Stimulated activated CD8-positive, alpha-beta memory T cell treated with anti-CD3 and anti-CD28 coated beads, Interleukin-12 subunit alpha, Interleukin-12 subunit beta, amount 100 ng/mL, for 4 hours (primary cell): ENCODE measurements around the gene PGA3.
"Not testable (repeated sequence)": the region's sequence is repeated elsewhere in the genome, so short reads cannot be mapped to it uniquely, and the experiment has no call there.

Source experiments
- DNase-seq: peaks from one replicate; pipeline ENCODE4 v3.0.0-alpha.2; 2020; ENCODE audit warnings: low read depth

Gene PGA3

DNA sequence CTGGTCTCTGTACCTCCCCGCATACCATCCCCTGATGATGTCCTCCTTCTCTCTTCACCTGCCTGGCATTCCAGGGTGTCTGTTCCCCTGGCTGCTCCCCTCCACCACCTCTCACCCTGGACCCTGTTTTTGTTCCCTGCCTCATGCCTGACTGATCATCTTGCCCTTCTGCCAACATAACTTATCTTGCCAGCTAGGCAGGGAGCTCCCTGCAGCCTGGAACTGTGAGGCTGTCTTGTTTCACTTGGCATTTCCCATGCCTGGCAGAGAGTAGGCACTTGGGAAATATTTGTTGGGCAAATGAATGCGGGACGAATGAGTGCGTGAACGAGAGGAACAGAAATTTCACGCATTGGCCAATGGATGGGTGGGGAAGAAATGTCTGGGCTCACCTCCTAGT lies 7.3 kb downstream of the PGA3 start:
- DNase-seq = not testable (repeated sequence)

DNA sequence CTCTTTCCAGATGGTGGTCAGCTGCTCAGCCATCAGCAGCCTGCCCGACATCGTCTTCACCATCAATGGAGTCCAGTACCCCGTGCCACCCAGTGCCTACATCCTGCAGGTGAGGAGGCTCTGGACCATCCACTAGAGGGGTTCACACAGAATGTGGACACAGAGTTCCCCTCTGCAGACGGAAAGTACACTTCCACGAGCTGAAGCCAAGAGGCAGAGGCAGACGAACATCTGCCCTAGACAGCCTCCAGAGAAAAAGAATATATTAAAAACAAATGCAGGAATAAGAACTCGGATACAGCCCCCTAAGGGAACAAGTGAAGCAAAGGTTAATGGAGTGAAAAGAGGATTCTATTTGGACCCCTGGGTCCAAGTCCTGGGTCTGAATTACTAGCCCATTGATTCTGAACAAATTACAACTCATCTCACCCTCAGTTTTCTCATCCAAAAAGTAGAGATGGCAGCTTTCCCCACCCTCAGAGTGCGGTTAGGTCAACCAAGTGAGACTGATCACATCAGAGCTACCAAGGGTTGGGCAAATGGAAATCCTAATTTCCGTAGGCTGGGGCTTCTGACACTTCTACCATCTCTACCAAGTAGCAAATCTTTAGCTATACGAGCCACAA lies 8.1 kb downstream of the PGA3 start:
- DNase-seq = not testable (repeated sequence)

- not testable (repeated sequence) for DNase-seq
These were observed 8.9 kb downstream of the PGA3 start for GRCh38 chr11:61212202-61212601.

DNA sequence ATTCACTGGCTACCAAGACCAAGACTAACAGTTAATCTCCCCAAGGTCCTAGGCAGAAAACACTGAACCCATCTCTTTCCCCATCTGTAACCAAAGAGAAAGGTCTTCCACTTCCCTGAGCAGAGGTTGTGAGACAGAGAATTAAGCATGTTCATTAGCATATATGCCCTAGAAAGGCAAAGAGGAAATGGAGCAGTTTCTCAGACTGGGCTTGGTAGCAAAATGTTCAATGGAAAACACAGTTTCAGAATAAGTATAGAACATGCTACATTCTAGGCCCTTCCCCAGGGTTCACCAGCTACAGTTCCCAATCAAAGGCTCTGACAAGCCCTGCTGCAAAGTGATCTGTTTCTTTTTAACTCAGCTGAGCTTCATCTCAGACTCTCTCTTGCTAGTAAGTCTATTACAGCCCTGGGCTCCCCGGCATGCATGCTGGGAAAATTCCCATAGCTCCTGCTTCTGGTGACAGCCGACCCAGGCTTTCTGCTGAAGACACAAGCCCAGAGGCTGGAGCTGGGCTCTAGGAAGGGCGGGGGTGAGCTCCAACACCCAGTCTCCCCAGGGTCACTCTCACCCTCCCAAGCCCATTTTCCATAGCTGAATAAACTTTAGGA lies 10.5 kb downstream of the PGA3 start:
- not testable (repeated sequence) for DNase-seq

DNA sequence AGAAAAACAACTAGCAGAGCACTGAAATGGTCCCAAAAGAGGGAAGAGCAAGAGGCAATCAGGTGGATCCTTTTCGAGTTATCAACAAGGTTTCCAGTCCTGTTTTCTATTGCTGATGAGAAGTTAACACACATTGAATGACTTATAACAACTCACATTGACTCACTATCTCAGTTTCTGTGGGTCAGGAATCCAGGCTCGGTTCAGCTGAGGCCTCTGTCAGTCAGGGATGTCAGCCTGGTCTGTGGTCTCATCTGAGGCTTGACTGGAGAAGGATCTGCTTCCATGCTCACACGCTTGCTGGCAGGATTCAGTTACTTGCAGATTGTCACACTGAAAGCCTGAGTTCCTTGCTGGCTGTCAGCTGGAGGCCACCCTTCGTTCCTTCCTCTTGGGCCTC lies 15.0 kb downstream of the PGA3 start:
- not testable (repeated sequence) for DNase-seq

DNA sequence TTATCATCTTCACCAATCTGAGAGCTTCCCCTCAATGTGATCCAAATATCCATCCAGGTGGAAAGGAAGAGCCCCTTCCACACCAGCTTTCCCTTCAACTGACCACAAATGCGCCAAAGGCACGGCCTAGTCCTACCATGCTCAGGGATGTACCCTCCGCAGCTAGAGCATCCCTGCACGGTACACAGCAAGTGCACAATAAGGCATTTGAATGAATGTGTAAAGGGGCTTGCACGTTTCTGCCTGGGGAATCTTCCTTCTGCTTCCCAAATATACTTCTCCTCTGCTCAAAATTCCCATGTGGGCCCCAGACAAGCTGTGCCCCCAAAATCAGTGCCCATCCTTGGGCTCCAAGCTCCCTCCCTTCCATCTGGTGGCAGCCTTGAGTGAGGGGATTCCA lies 15.7 kb downstream of the PGA3 start:
- not testable (repeated sequence) for DNase-seq

DNA sequence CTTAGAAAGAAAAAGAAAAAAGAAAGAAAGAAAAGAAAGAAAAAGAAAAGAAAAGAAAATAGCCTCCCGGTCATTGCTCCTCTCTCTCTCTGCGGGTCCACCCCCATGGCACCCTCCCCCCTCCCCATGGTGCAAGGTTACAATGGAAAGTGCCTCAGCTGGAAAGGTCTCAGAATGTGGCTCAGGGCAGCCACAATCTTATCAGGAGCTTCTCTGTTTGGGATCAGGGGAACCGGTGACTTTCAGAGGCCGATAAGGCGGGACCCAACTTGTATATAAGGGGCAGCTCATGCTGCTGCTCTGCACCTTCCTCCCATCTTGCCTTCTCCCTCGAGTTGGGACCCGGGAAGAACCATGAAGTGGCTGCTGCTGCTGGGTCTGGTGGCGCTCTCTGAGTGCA lies 18.7 kb downstream of the PGA3 start, which contains the start of gene PGA4:
Gene PGA4 (plus strand): TSS at position 301 of the 400 bp plus-strand sequence. CDS start 54 bp downstream, at position 355.
- DNase-seq = not testable (repeated sequence)

DNA sequence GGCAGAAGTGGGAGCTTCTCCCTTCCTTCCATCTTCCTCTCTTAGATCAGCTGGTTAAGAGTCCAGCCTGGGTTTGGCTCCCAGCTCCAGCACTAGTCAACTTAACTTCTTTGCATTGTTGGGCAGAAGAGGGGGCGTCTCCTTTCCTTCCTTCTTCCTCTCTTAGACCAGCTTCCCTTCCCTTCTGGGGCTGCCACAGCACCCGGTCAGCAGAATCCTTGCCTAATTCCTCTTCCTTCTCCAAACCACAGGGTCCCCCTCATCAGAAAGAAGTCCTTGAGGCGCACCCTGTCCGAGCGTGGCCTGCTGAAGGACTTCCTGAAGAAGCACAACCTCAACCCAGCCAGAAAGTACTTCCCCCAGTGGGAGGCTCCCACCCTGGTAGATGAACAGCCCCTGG lies 19.4 kb downstream of the PGA3 start:
- DNase-seq = not testable (repeated sequence)

- DNase-seq = not testable (repeated sequence)
These were observed 23.3 kb downstream of the PGA3 start for GRCh38 chr11:61226457-61227137.

DNA sequence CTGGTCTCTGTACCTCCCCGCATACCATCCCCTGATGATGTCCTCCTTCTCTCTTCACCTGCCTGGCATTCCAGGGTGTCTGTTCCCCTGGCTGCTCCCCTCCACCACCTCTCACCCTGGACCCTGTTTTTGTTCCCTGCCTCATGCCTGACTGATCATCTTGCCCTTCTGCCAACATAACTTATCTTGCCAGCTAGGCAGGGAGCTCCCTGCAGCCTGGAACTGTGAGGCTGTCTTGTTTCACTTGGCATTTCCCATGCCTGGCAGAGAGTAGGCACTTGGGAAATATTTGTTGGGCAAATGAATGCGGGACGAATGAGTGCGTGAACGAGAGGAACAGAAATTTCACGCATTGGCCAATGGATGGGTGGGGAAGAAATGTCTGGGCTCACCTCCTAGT lies 26.1 kb downstream of the PGA3 start:
- not testable (repeated sequence) for DNase-seq

DNA sequence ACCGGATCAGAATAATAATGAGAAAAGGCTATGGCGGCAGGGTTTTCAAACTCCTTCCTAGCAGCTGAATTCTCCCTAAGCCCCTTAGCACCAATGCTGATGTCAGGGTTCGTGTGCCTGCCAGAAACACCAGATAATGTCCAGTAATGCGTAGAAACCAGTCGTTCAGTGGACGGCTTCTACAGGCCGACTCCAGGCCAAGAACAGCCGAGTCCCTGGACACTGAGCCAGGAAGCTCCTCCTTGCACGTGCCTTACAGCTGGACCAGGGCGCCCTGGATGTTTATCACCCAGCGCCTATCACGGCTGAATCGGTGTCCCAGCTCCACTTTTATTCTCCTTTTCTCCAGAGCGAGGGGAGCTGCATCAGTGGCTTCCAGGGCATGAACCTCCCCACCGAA lies 27.7 kb downstream of the PGA3 start:
- not testable (repeated sequence) for DNase-seq

DNA sequence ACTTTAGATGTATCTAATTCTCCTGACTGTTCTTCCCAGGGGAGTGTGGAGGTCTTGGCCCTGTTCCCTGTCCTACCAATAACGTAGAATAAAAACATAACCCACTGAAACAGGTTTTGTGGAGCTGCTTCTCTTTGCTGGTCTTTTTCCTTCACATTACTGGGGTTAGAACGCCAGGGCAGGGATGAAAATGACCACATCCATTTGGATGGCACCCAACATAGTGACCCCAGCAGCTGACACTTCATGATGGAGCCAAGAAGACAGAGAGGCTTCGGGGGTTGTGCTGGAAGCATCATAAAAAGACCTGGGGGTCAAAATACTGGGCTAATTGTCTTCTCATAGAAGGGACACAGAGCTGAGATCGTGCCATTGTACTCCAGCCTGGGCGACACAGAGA lies 28.3 kb downstream of the PGA3 start:
- DNase-seq = not testable (repeated sequence)

DNA sequence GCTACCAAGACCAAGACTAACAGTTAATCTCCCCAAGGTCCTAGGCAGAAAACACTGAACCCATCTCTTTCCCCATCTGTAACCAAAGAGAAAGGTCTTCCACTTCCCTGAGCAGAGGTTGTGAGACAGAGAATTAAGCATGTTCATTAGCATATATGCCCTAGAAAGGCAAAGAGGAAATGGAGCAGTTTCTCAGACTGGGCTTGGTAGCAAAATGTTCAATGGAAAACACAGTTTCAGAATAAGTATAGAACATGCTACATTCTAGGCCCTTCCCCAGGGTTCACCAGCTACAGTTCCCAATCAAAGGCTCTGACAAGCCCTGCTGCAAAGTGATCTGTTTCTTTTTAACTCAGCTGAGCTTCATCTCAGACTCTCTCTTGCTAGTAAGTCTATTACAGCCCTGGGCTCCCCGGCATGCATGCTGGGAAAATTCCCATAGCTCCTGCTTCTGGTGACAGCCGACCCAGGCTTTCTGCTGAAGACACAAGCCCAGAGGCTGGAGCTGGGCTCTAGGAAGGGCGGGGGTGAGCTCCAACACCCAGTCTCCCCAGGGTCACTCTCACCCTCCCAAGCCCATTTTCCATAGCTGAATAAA lies 29.3 kb downstream of the PGA3 start:
- DNase-seq = not testable (repeated sequence)

- not testable (repeated sequence) for DNase-seq
These were observed 33.8 kb downstream of the PGA3 start for GRCh38 chr11:61237130-61237529.

DNA sequence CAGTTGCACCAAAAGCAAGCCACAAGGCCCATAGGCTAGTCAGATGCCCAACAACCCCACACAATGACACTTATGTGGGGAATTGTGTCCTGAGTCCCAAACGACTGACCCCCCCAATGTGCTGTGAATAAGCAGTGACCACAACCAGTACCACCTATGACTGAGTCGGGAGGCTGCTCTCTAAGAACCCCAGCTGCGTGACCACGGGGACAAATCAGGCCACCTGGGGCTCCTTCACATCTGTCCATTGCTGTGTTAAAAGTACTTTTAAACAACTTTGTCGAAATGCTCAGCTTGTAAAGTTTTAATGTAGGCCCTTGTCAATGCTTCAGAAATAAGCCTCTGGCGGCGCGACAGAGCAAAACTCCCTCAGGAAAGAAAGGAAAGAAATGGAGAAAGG lies 37.0 kb downstream of the PGA3 start:
- not testable (repeated sequence) for DNase-seq

DNA sequence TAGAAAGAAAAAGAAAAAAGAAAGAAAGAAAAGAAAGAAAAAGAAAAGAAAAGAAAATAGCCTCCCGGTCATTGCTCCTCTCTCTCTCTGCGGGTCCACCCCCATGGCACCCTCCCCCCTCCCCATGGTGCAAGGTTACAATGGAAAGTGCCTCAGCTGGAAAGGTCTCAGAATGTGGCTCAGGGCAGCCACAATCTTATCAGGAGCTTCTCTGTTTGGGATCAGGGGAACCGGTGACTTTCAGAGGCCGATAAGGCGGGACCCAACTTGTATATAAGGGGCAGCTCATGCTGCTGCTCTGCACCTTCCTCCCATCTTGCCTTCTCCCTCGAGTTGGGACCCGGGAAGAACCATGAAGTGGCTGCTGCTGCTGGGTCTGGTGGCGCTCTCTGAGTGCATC lies 37.6 kb downstream of the PGA3 start, which contains the start of gene PGA5:
Gene PGA5 (plus strand): TSS at position 301 of the 400 bp plus-strand sequence. CDS start 52 bp downstream, at position 353.
- DNase-seq = not testable (repeated sequence)

DNA sequence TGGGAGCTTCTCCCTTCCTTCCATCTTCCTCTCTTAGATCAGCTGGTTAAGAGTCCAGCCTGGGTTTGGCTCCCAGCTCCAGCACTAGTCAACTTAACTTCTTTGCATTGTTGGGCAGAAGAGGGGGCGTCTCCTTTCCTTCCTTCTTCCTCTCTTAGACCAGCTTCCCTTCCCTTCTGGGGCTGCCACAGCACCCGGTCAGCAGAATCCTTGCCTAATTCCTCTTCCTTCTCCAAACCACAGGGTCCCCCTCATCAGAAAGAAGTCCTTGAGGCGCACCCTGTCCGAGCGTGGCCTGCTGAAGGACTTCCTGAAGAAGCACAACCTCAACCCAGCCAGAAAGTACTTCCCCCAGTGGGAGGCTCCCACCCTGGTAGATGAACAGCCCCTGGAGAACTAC lies 38.2 kb downstream of the PGA3 start:
- not testable (repeated sequence) for DNase-seq

- not testable (repeated sequence) for DNase-seq
These were observed 42.1 kb downstream of the PGA3 start for GRCh38 chr11:61245284-61245964.

GRCh38 chr11:61248071-61248470 lies 44.8 kb downstream of the PGA3 start:
- not testable (repeated sequence) for DNase-seq

GRCh38 chr11:61249201-61249600 lies 45.9 kb downstream of the PGA3 start:
- not testable (repeated sequence) for DNase-seq

- DNase-seq = not testable (repeated sequence)
These were observed 47.8 kb downstream of the PGA3 start for GRCh38 chr11:61250796-61251765.
